ENCODE measurements around the gene MYLIP.

The MYLIP gene

DNA sequence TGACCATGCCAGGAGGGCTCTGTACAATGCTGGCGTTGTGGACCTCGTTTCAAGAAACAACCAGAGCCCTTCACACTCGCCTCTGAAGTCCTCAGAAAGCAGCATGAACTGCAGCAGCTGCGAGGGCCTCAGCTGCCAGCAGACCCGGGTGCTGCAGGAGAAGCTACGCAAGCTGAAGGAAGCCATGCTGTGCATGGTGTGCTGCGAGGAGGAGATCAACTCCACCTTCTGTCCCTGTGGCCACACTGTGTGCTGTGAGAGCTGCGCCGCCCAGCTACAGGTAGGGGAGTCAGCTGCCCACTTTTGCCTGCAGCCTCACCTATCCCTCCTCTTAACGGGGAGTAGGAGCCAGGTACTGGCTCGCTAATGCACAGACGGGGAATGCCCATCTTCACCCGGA, 16.2 kb downstream of the MYLIP start:
- DNase-seq = no peak

DNA sequence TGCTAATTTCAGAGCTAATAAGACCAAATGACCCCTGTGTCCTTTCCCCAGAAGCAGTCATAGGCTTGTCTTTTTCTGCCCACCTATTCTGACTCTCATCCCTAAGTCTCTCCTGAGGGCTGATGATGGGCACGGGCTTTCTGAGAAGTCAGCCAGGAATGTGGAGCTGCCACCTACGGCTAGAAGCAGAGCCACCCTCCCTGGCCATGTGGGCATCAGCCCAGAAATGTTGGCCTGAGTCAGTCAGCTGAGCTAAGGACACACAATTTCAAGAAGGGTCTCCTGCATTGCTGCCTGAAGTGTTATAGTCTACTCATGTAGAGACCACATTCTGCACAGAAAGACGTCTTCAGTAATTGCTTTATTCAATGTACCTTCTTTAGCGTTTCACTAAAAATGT, 17.1 kb downstream of the MYLIP start:
- no peak for DNase-seq

DNA sequence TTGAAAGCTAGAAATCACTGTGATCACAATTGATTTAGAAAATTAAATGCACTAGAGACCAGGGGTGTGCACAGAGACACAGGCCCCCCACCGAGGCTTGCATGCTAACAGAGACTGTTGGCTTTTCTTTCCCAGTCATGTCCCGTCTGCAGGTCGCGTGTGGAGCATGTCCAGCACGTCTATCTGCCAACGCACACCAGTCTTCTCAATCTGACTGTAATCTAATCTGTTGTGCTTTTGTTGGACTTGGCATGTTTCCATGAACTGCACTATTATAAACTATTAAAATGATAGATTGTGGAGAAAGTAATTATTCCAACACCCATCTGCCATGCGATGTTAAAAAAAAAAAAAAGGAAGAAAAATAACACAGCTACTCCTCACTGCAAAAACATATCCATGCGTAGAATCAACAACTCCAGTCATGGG, 17.7 kb downstream of the MYLIP start:
- no peak for DNase-seq

DNA sequence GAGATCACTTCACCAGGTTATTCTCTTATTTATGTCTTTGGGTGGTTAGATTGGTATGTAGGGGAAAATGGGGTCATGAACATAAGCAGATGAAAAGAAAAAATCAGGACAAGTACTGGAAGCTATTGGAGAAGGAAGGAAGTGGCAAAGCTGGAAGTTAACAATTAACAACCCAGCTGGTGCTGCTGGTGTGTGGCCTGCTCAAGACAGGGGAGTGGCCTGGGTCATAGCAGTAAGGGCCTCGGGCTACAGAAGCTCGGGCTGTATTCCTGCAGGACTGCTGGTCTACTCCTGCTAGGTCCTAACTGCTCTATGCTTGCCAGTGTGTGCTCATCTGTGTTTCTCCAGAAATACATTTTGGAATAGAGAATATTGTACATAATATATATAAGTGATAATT, 19.6 kb downstream of the MYLIP start:
- no peak for DNase-seq

DNA sequence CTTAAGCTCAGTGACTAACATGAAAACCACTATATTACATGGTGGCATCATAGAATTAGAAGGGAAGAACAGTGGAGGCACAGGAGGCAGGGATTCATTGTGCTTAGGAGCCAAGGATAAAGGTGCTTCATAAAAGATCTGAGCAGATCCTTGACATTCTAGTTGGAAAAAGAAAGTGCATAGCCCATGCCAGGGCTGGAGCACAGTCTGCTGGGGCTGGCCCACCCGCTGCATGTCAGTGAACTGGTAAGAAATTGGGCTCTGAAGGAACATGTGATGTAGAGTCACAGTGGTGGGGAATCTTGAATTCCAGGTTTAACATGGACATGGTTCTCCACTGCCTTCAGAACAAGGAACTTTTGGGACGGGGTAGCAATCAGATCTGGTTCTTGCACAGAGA, 20.4 kb downstream of the MYLIP start:
- DNase-seq = no peak

DNA sequence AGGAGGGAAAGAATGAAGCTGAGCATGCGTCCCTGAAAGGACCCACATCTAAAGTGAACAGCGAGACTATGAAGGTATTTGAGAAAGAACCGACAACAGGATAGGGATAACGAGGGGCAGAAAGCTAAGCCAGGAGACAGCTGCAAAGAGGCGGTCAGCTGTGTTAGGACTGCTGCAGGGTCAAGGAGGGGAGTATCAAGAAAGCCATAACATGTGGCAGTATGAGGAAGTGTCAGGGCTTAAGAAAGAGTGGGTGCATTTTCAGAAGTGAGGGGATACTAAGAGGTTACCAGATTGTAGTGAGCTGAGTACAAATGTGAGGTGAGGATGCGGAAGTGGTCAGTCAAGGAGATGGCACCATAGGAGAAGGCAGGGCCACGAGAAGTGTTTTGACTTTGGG, 21.2 kb downstream of the MYLIP start:
- no peak for DNase-seq

DNA sequence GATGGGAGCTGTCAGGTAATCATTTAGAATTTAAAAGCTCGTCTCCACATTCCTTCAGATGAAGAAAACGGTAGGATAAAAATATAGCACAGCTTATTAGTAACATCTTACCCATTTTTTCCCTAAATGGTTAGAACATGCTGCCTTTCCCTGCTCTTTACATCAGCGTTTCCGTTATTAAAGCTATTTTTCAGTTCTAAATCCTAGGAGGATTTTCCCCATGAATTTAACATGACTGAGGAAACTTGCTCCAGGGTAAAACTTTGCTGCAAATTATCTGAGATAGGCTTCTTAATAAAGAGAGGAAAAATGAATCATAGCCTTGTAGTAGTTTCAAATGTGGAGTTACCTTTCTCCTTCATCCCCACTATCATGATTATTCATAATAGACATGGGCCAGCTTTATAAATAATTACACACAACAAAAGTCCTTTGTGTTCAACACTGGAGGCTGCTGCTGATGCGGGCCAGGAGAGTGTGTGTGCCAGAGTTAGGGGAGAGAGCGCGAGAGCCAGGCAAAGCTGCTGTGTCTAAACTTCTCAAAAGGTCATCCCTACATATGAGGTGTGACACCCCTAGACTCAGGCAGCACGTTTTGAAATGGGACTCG, 24.4 kb downstream of the MYLIP start:
- DNase-seq = no peak

DNA sequence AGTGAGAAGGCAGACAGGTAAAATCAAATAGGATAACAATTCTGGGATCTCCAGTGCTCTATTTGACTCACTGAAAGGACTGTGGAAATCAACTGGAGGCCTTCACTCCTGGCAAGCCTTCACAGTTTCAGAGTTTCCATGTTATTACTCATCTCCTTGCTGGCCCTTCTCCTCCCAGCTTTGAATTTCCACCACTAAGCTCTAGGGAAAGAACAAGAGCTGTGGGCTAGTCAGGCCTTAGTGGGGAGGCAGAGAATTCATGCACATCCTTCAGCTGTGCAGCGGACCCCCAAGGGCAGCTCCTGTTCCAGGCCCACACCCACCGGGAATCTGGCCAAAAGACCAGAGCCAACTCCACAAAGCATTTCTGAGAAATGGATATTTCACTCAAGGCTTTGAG, 26.0 kb downstream of the MYLIP start:
- no peak for DNase-seq

DNA sequence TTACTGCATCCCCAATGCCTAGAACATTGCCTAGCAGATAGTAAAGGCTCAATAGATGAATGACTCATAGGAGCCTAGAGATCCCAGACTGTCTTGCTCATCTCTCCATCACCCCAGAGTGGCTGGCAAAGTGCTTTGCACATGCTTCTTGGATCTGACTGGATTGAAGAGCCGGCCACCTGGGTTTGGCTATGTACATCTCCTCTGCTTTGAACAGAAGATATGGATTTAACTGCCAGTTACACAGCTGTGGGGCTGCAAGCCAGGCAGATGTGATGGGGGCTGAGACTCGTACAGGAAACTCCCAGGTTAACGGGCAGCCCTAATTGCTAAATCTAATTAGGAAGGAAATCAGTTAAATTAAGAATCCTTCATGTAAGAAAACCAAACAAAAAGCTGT, 28.6 kb downstream of the MYLIP start:
- DNase-seq = no peak

DNA sequence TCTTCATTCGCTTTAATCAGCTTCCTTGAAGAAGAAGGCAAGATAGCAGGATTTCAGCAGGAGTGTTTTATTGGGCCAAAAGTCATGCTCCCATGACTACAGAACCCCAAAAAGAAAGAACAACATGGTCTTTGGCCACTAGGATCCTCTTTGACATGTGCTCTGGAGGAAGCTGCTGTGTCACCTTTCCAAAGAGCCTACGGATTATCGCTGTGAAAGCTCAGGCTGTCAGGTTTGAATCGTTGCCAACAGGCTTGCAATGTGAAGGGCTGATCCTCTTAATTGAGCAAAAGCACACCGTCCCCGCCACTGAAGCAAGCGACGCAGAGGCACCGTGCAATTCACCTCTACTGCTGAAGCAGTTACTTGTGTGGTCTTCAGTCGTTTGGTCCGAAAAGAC, 29.0 kb downstream of the MYLIP start:
- DNase-seq = no peak

DNA sequence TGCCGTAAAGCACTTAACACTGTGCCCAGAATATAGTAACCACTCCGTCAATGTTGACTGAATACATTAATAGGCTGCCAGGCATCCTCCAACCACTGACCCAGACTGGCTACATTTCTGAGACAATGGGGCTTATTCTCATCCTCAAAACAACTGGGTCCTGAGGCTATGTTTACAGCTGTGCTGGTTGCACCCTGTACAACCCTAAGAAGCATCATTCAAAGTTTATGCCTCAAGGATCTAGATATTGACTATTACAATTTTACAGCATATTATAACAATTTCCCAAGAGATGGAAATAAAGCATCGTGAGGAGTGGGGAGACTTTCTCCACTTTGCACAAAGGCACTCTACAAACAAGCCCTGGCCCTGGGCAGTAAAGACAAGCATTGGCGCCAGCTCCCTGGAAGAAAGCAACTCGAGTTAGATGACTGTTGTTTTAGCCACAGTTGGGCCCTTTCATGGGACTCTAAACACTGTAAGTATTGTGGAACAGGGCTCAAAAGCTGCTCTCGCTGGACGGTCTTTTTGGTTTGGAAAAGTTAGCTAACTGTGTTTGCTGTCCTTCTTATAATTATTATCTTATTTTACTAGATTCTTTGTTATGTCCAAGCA, 30.2 kb downstream of the MYLIP start:
- no peak for DNase-seq

DNA sequence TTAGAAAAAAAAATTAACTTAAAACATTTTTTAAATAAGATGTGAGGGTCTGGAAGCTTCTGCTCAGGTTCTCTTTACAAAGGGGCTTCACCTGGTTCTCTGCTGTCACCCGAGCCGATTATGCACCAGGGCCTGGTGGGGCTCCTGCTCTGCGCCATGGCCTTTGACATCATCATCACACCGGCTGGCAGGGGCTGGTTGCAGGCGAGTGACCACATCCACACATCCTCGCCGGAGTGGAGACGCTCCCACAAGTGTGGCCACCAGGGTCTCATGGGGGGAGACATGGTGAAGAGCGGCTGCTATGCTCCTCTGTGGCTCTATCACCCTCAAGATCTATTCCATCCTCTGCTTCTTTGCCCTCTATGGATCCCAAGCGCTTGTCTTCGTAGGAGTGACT, 31.9 kb downstream of the MYLIP start:
- DNase-seq = no peak

DNA sequence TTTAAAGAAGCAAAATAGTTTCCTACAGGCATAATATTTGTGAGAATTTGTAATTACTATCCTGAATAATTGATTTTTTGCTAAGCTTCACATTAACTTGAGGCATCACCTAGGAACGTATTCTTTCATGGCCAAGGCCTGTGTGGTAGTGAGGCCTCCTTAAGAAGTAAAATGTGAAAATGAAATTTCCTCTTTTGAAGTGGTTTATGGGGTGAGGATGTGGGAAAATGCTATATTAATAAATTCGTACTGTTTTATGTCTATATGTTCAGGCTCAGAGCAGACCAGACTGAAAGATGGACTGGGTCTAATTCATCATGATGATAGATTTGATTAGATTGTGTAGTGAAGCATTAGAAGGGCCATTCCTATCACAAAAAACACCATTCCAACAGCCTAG, 33.1 kb downstream of the MYLIP start:
- DNase-seq = no peak

DNA sequence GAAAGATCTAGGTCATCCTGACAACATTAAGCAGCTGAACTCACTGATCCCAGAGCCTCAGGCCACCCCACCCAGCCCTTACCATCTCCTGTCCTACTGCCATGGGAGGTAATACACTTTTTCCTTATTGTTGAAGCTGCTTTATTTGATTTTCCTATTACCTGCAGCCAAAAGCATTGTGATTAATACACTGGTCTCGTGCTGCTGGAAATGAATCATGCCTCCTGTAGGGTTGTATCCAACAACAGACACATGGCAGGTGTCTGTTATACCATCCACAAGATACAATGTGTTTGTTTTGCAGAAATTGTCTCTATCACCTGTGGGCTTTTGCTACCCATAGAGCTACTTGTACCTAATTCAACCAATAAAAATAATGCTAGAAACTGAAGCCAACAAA, 34.2 kb downstream of the MYLIP start:
- no peak for DNase-seq

DNA sequence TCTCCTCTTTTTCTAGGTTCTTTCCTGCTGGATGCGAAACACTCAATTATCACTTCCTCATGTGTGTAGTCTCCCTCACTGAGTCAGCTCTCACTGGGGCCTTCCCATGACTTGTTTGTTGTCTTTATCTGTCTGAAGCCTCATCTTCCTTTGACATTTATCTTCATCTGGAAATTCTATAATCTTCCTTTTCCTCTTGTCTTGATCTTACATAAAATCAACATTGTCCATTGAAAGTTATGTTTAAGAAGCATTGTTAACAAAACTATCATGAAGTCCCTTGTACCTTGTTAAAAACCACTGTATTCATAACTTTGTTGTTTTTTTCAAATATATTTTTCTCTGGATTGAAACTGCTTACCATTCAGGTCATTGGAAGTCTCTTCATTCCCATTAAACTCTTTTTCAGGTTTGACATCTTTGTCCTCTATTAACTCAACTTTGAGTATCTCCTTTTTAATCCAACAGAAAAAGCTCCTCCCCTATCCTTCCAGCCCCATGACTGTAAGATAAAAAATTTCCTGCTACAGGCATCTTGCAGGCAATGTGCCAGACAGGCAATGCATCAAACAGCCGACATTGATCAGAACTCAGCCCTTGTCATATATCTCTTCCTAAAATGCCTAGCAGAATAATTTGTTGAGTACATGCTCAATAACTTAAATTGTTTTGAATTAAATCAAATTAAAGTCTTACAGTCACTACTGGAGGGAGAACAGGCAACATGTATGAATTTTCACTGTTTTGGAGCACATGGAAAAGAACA, 34.8 kb downstream of the MYLIP start:
- no peak for DNase-seq

DNA sequence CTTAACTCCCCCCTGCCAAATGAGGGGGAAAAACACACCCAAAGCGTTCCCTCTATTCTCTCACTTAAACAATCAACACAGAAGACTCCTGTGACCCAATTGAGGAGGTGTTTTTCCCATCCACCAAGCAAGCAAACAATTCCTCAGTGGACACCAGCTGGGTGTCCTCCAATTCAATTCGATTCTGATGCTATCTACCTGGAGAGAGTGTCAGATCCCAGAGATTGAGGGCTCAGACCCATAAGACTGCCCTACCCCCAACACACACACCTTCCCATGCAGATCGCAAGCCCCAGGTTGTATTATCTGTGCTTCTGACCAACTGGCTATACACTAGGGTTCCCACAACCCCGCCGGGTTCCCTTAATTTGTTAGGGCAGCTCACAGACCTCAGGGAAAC, 36.8 kb downstream of the MYLIP start:
- no peak for DNase-seq

DNA sequence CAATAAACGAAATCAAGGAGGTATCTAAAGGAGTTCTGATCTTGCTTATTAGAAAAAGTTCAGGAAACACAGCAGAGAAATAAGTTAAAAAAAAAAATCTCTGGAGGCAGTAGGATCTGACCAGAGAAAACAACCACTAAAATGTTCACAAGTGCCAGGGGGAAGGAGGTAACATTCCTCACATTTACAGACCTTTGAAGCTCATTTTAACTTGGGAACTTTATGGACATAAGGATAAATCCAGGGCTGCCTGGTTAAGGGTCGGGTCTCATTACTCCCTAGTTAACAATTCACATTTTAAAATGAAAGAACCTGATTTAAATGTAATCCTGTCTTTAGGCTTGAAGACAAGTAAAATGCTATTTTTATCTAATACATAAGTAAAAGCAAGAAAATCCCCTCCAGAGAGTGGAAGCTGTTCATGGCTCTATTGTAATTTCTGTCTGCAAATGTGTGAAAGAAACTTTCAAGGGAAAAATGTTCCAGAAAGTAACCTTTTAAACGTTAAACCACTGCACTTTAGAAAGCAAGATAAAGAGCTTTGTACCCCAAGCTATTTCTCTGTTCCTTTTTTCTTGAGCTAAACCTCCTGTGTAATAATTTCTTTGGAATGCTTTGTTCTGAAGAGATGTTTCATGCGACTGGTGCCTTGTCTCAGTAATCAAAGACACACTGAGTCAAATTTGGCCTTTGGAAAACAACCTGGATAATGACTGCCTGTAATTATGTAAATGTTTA, 38.2 kb downstream of the MYLIP start:
- no peak for DNase-seq

DNA sequence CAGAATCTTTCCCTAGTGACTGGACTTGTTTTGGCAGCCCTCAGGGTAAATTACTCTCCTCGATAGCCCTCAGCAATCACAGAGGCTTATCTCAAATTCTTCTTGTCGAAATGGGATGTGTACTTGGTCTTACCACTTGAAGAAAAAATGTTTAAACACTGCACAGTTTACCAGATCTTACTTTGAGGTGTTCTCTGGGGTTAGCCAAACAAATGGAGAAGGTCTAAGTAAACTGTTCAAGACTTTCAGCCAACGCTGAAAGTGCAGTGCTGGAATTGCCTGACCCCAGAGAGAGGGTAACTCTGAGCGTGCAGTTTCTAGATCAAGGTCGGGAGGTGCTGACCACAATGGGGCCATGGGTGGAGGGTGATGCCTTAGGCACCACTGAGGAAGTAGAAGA, 39.2 kb downstream of the MYLIP start:
- DNase-seq = no peak

DNA sequence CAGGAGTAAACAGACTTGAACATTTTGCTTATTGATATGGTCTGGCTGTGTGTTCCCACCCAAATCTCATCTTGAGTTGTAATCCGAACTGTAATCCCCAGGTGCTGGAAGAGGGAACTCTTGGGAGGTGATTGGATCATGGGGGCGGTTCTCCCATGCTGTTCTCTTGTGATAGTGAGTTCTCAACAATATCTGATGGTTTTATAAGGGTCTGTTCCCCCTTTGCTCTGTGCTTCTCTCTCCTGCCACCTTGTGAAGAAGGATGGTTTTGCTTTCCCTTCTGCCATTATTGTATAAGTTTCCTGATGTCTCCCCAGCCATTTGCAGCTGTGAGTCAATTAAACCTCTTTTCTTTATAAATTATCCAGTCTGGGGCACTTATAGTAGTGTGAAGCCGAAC, 40.0 kb downstream of the MYLIP start:
- no peak for DNase-seq

DNA sequence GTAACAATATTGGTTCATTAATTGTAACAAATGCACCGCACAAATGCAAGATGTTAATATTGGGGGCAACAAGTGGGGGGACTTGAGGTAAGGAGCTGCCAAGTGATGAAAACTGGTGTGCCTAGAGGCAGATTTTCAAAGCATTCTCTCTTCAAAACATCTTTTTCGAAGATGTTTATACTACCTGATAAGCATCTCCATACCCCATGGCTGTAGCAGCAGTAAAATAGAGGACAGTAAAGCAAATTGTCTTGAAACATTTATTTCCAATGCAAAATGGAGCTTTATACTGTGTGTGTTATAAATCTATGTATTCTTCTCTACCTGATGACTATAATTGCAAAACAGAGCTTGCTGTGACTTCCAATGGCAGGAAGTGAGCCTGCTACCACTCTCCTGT, 42.5 kb downstream of the MYLIP start:
- no peak for DNase-seq

DNA sequence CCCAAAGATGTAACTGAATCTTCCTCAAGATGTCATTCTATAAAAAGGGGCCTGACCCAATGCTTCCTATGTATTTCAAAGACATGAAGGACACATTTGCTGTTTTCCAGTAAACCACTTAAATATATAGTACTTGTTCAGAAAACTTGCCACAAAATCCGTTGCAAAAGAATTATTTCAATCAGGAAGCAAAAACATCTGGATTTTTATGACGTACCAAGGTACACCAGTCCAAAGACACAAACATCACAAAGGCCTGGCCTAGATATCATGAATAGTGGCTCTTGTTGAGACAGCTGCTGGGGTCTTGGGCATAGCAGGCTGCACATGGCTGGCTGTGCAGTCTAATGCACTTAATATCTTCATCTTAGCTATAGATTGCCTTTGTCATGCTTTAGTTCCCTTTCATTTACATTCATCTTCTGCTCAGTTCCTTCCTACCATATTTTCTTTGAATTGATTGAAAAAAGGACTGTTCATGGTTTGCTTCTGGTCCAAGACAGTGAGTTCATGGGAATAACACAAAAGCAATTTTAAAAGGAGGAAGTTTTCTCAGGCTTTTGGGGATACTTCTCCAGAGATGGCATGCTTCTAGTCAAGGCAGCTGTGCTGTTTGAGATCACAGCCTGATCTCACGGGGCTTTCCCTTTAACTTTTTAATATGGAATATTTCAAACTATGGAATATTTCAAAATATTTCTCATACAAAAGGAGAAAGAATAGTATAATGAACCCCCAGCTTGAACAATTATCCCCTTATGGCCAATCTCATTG, 44.5 kb downstream of the MYLIP start:
- DNase-seq = no peak

DNA sequence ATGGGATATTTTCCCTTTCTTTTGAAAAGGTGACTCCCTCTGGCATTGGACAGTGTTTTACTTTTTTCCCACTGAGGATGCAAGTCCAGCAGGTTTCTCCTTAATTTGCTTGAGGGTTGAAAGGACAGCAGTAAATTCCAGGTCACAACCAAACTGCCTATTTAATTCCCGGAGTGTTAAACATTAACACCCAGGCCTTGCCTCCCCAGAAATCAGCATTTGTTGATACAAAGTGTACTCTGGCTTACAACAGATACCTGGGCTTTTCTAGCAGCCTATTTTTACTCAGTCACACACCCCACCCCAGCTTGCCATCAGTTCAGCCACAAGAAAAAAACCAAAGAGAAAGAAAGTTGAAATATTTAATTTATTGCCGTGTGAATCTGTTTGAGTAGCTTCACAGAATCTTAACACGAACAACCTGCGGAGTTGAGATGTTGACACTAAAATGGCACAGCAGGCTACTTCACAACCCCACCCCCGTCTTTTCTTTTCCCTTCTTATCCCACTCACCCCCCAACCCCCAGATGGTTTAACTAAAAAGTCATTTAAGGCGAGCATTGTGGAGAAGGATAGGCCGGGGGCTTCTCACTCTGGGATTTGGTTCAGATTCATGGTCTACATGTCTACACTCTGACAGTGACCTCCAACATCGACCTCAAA, 45.7 kb downstream of the MYLIP start:
- no peak for DNase-seq

Data from cerebellar nuclear complex (tissue), 1 donor.